HG03469 (cell line): ENCODE results near the gene OGDH.

Source experiments
- ATAC-seq: cut with Tn5 transposase; IDR thresholded peaks from one replicate; pipeline ENCODE4 v1.9.1; 2021; ENCODE audit warnings: mild to moderate bottlenecking, moderate library complexity, moderate number of reproducible peaks; ENCODE audit not compliant: unreplicated experiment

The OGDH gene

GRCh38 chr7:44636041-44636584, 29.7 kb downstream of the OGDH start:
- no peak for ATAC-seq

- ATAC-seq, result no peak
Measured at GRCh38 chr7:44636926-44637325, 30.5 kb downstream of the OGDH start.

GRCh38 chr7:44637788-44638594, 31.6 kb downstream of the OGDH start:
- peak; percentile 34 for ATAC-seq

- peak; percentile 38 for ATAC-seq
Measured at GRCh38 chr7:44638611-44639557, 32.5 kb downstream of the OGDH start.

- ATAC-seq, result no peak
Measured at GRCh38 chr7:44639671-44640321, 33.4 kb downstream of the OGDH start.

- ATAC-seq, result no peak
Measured at GRCh38 chr7:44643206-44643605, 36.8 kb downstream of the OGDH start.

GRCh38 chr7:44645254-44645653, 38.8 kb downstream of the OGDH start:
- no peak for ATAC-seq

- ATAC-seq, result no peak
Measured at GRCh38 chr7:44645696-44646095, 39.3 kb downstream of the OGDH start.

GRCh38 chr7:44646176-44646920, 39.9 kb downstream of the OGDH start:
- no peak for ATAC-seq

- ATAC-seq, result no peak
Measured at GRCh38 chr7:44646921-44647636, 40.7 kb downstream of the OGDH start.

GRCh38 chr7:44647981-44648714, 41.7 kb downstream of the OGDH start:
- no peak for ATAC-seq

- ATAC-seq, result no peak
Measured at GRCh38 chr7:44650242-44650641, 43.8 kb downstream of the OGDH start.

GRCh38 chr7:44650772-44651171, 44.3 kb downstream of the OGDH start:
- ATAC-seq, result no peak

- ATAC-seq, result no peak
Measured at GRCh38 chr7:44652535-44652934, 46.1 kb downstream of the OGDH start.

- ATAC-seq, result no peak
Measured at GRCh38 chr7:44654255-44654796, 47.9 kb downstream of the OGDH start.

- no peak for ATAC-seq
Measured at GRCh38 chr7:44655341-44655740, 48.9 kb downstream of the OGDH start.

GRCh38 chr7:44658979-44659378, 52.6 kb downstream of the OGDH start:
- no peak for ATAC-seq

GRCh38 chr7:44661233-44661632, 54.8 kb downstream of the OGDH start:
- no peak for ATAC-seq
